NCI-H524 (cell line): Measurements from ENCODE around the gene ABCD1.

Experiments used
- DNase-seq, 2 experiments: peaks; one replicate each; lab custom pipeline; 2025; lab: John Stamatoyannopoulos, UW

The ABCD1 gene

GRCh38 chrX:153792368-153792767, 67.7 kb downstream of the ABCD1 start:
- DNase-seq: peak in 1 of 2 experiments; percentile 49

DNA sequence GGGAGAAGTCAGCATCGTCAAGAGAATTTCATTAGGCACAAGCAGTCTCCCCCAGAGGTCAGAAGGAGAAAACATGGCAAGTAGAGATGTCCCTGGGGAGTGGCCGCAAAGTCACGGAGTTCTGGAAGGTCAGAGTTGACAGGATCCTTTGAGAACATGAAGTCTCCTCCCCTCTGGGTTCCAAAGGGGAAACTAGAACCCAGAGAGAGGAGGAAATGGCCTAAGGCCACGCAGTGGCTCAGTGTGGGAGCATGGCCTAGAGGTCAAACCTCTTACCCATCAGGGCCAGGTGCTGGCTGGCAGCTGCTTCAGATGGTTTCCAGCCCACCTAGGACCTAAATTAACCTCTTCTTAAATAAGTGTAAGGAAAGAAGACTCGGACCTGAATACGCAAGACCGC, 68.6 kb downstream of the ABCD1 start:
- no peak for DNase-seq
